GM23338 (cell line): Measurements from ENCODE around the gene BCL2L2. TPM values are rescaled to one million over a fixed set of nuclear protein-coding genes. Genes with fewer than 3 reads are reported as not detected.

ENCODE experiments used
- ATAC-seq: fragments of 200-7000 bp; cut with Tn5 transposase; 3 replicates; pipeline ENCODE4 v1.9.1; 2020
- DNase-seq: peaks from one replicate; pipeline ENCODE4 v3.0.0-alpha.2; 2015; ENCODE audit warnings: low spot score
- H2AFZ ChIP-seq: fragments of 200-600 bp; sonication (generic); 2 replicates; pipeline ENCODE4 v1.8.0; 2016; ENCODE audit warnings: antibody characterized with exemption, mild to moderate bottlenecking, moderate library complexity
- H3F3A ChIP-seq: fragments of 200-600 bp; sonication (generic); replicated peaks from 2 replicates; pipeline ENCODE4 v1.8.0; 2017; ENCODE audit warnings: antibody characterized with exemption, mixed run types, low read depth
- H3K27ac ChIP-seq: fragments of 200-600 bp; sonication (generic); 2 replicates; pipeline ENCODE4 v1.6.1; 2016; ENCODE audit warnings: low read depth
- H3K27me3 ChIP-seq: fragments of 200-600 bp; sonication (generic); 2 replicates; pipeline ENCODE4 v1.8.0; 2016; ENCODE audit warnings: mild to moderate bottlenecking, mixed run types, moderate library complexity; ENCODE audit not compliant: insufficient read depth
- H3K36me3 ChIP-seq: fragments of 200-600 bp; sonication (generic); 2 replicates; pipeline ENCODE4 v1.8.0; 2016; ENCODE audit warnings: mild to moderate bottlenecking; ENCODE audit not compliant: insufficient read depth
- H3K4me1 ChIP-seq: fragments of 200-600 bp; sonication (generic); 2 replicates; pipeline ENCODE4 v1.8.0; 2016; ENCODE audit warnings: mild to moderate bottlenecking, moderate library complexity; ENCODE audit not compliant: insufficient read depth
- H3K4me2 ChIP-seq: fragments of 200-600 bp; sonication (generic); 2 replicates; pipeline ENCODE4 v1.7.1; 2017; ENCODE audit warnings: mixed run types
- H3K4me3 ChIP-seq: fragments of 200-600 bp; sonication (generic); 2 replicates; pipeline ENCODE4 v1.6.1; 2016; ENCODE audit warnings: mixed run types
- H3K79me2 ChIP-seq: fragments of 200-600 bp; sonication (generic); replicated peaks from 2 replicates; pipeline ENCODE4 v1.8.0; 2017; ENCODE audit warnings: mild to moderate bottlenecking; ENCODE audit not compliant: insufficient read depth
- H3K9me2 ChIP-seq: fragments of 200-600 bp; sonication (generic); 2 replicates; pipeline ENCODE4 v1.8.0; 2017; ENCODE audit not compliant: insufficient read depth
- H4K20me1 ChIP-seq: fragments of 200-600 bp; sonication (generic); replicated peaks from 2 replicates; pipeline ENCODE4 v1.8.0; 2017; ENCODE audit warnings: mild to moderate bottlenecking; ENCODE audit not compliant: insufficient read depth
- H3K27ac Mint-ChIP-seq: 2 replicates; pipeline ENCODE4 v1.8.0; 2020; ENCODE audit warnings: inconsistent platforms, mild to moderate bottlenecking, moderate library complexity, mixed read lengths
- H3K27me3 Mint-ChIP-seq: 3 replicates; pipeline ENCODE4 v1.8.0; 2022; ENCODE audit warnings: low read depth, mild to moderate bottlenecking, moderate library complexity, mixed read lengths, inconsistent platforms; ENCODE audit not compliant: insufficient read depth, poor library complexity
- H3K36me3 Mint-ChIP-seq: 3 replicates; pipeline ENCODE4 v1.8.0; 2021; ENCODE audit warnings: low read depth, mild to moderate bottlenecking, inconsistent platforms, moderate library complexity, mixed read lengths
- H3K4me1 Mint-ChIP-seq: 3 replicates; pipeline ENCODE4 v1.8.0; 2020; ENCODE audit warnings: mild to moderate bottlenecking, inconsistent platforms, mixed read lengths
- H3K4me3 Mint-ChIP-seq: 3 replicates; pipeline ENCODE4 v1.8.0; 2021; ENCODE audit warnings: moderate library complexity, mild to moderate bottlenecking, inconsistent platforms, mixed read lengths
- H3K9me3 Mint-ChIP-seq: 3 replicates; pipeline ENCODE4 v1.8.0; 2020; ENCODE audit warnings: moderate library complexity, mild to moderate bottlenecking, inconsistent platforms, mixed read lengths
- CREB1 ChIP-seq: fragments of 250-450 bp; sonication (Bioruptor Pico); IDR thresholded peaks from 2 replicates; pipeline ENCODE4 v1.5.0; 2020; ENCODE audit warnings: low read depth, mild to moderate bottlenecking, moderate library complexity
- CTCF ChIP-seq, 2 experiments: fragments of 200-600 bp in 1 of 2; sonication (generic) in 1 of 2; conservative IDR thresholded peaks; 2 replicates each; pipeline versions ENCODE4 v1.5.1 to v1.6.1; 2016 to 2017; ENCODE audit warnings: antibody characterized with exemption in 2 of 2, low read depth in 2 of 2, mild to moderate bottlenecking in 2 of 2, moderate library complexity in 1 of 2
- EZH2 ChIP-seq: fragments of 200-600 bp; sonication (generic); IDR thresholded peaks from one replicate; pipeline ENCODE4 v1.8.0; 2017; ENCODE audit warnings: antibody characterized with exemption, mild to moderate bottlenecking, low read depth; ENCODE audit not compliant: unreplicated experiment
- JUNB ChIP-seq: IDR thresholded peaks from one replicate; pipeline ENCODE4 v1.6.1; 2016; ENCODE audit warnings: antibody characterized with exemption; ENCODE audit not compliant: unreplicated experiment
- POLR2AphosphoS5 ChIP-seq: IDR thresholded peaks from 2 replicates; pipeline ENCODE4 v1.6.1; 2016; ENCODE audit warnings: antibody characterized with exemption, low read depth
- REST ChIP-seq: IDR thresholded peaks from one replicate; pipeline ENCODE4 v1.6.1; 2018; ENCODE audit warnings: antibody characterized with exemption; ENCODE audit not compliant: unreplicated experiment
- STAT1 ChIP-seq: IDR thresholded peaks from one replicate; pipeline ENCODE4 v1.6.1; 2016; ENCODE audit warnings: antibody characterized with exemption; ENCODE audit not compliant: unreplicated experiment
- ZNF114 ChIP-seq: fragments of 250-450 bp; sonication (Bioruptor Pico); IDR thresholded peaks from 2 replicates; pipeline ENCODE4 v1.5.0; 2020; ENCODE audit warnings: mild to moderate bottlenecking, moderate library complexity
- ZNF331 ChIP-seq: fragments of 250-450 bp; sonication (Bioruptor Pico); IDR thresholded peaks from 2 replicates; pipeline ENCODE4 v1.5.0; 2020; ENCODE audit warnings: low read depth, mild to moderate bottlenecking, moderate library complexity
- ZNF462 ChIP-seq: fragments of 250-450 bp; sonication (Bioruptor Pico); IDR thresholded peaks from 2 replicates; pipeline ENCODE4 v1.5.0; 2020; ENCODE audit warnings: mild to moderate bottlenecking, moderate library complexity
- polyA plus RNA-seq: library from polyadenylated mRNA; unstranded; fragments of >200 nt; fragmentation: Nextera tagmentation; extraction: Ambion mirVana; gene quantifications from 2 replicates; pipeline ENCODE4 v1.2.1, GENCODE V29; 2016
- total RNA-seq: library from RNA; depleted of rRNA; stranded (reverse); fragments of >200 nt; shearing (Covaris generic); gene quantifications from 2 replicates; pipeline ENCODE4 v1.2.3, GENCODE V29; 2014
- TF ChIP-seq, protein P1 (sequence below): IDR thresholded peaks from 2 replicates; pipeline ENCODE4 v1.6.1; 2016; ENCODE audit warnings: antibody characterized with exemption

Gene BCL2L2
- total and polyA plus RNA-seq, 2 experiments from 2014 or later, result 3.5 to 12.3 TPM

DNA sequence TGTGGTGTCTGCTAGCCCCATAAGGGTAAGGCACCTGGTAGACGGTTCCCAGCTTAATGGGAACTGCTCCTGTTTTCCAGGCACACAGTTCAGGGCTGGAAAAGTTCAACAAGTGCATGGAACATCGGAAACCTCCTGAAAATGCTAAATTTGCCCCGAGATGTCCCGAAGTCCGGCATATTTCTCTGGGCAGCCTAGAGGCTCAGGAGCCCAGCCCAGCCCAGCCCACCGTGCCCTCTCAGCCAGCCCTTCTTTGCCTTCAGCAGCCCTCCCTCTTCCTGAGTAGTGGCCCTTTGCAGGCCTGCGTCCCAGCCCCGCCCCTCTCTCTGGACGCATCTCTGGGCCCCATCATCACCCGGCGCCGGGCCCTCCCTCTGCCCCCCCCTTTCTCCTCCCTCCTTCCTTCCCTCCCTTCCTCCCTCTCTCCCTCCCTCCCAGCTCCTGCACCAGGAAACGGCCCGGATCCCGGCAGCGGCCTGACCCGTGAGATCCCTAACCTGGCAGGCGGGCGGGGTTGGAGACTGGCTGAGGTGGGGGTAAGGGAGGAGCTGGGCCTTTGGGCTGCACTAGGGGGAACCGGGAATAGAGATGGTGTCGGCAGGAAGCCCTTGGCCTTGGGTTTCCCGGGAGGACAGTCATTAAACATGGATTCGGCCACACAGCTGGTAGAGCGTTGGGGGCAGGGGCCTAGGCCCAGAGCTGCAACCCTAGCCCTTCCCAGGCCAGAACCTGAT, at the start of gene BCL2L2 (continued):
- no peak for TF ChIP-seq EZH2

GRCh38 chr14:23258256-23258655, 48.4 kb upstream of the BCL2L2 start:
- H3K27ac Mint-ChIP-seq, result no peak overlapping the region
- ATAC-seq (no peak), DNase-seq (no peak)
- no peak overlapping the region for H3K4me3 Mint-ChIP-seq
- no peaks in the 10 kb centered on the region for H3F3A ChIP-seq
- H3K27me3 ChIP-seq, result no peaks in the 10 kb centered on the region
- no peak overlapping the region for H3K4me3 ChIP-seq
- H3K27me3 Mint-ChIP-seq, result no peaks in the 10 kb centered on the region
- H4K20me1 ChIP-seq, result no peaks in the 10 kb centered on the region
- peaks cover 9% of the 10 kb centered on the region for H3K4me1 Mint-ChIP-seq
- no peak overlapping the region for H3K27ac ChIP-seq
- H3K9me3 Mint-ChIP-seq, result peaks cover 7% of the 10 kb centered on the region; the same call in 1 of the 3 replicates
- no peak overlapping the region for H3K4me2 ChIP-seq
- H3K79me2 ChIP-seq, result no peaks in the 10 kb centered on the region
- H3K4me1 ChIP-seq, result peaks cover 16% of the 10 kb centered on the region
- TF ChIP-seq STAT1 (no peak), POLR2AphosphoS5 (no peak), CTCF (conservative IDR thresholded peaks at IDR 0.05; ENCODE audit: low read depth in 2 of 2) (no peak), ZNF331 (CRISPR knock-in tag) (no peak), ZNF462 (CRISPR knock-in tag) (no peak), REST (no peak), CREB1 (no peak), EZH2 (no peak), ZNF114 (no peak), JUNB (no peak)
- TF ChIP-seq, protein P1, sequence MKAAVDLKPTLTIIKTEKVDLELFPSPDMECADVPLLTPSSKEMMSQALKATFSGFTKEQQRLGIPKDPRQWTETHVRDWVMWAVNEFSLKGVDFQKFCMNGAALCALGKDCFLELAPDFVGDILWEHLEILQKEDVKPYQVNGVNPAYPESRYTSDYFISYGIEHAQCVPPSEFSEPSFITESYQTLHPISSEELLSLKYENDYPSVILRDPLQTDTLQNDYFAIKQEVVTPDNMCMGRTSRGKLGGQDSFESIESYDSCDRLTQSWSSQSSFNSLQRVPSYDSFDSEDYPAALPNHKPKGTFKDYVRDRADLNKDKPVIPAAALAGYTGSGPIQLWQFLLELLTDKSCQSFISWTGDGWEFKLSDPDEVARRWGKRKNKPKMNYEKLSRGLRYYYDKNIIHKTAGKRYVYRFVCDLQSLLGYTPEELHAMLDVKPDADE, result no peak
- H3K9me2 ChIP-seq, result no peaks in the 10 kb centered on the region
- no peak overlapping the region; the same call in 1 of the 2 replicates for H2AFZ ChIP-seq
- peaks cover 3% of the 10 kb centered on the region; the same call in 1 of the 3 replicates for H3K36me3 Mint-ChIP-seq
- no peaks in the 10 kb centered on the region for H3K36me3 ChIP-seq
